Hematopoietic multipotent progenitor cell (in vitro differentiated cells): ENCODE measurements around the gene TREX2. TPM values are rescaled to one million over a fixed set of nuclear protein-coding genes. Genes with fewer than 3 reads are reported as not detected.
"Not testable (repeated sequence)": the region's sequence is repeated elsewhere in the genome, so short reads cannot be mapped to it uniquely, and the experiment has no call there.

Experiments
- DNase-seq, 3 donors: peaks; one replicate each; pipeline ENCODE4 v3.0.0-alpha.2; 2011 to 2015; ENCODE audit warnings: low read depth in 2 of 3, low spot score in 2 of 3
- total RNA-seq: library from RNA; depleted of rRNA; stranded (reverse); fragments of >200 nt; gene quantifications from one replicate; pipeline ENCODE4 v1.2.3, GENCODE V29; 2012

Gene TREX2
- total RNA-seq, 1 donor, result 4.3 TPM

GRCh38 chrX:153410888-153411254 is 35.0 kb downstream of the TREX2 start:
- DNase-seq, result no peak

- no peak for DNase-seq
Measured at GRCh38 chrX:153410373-153410772, 35.5 kb downstream of the TREX2 start.

DNA sequence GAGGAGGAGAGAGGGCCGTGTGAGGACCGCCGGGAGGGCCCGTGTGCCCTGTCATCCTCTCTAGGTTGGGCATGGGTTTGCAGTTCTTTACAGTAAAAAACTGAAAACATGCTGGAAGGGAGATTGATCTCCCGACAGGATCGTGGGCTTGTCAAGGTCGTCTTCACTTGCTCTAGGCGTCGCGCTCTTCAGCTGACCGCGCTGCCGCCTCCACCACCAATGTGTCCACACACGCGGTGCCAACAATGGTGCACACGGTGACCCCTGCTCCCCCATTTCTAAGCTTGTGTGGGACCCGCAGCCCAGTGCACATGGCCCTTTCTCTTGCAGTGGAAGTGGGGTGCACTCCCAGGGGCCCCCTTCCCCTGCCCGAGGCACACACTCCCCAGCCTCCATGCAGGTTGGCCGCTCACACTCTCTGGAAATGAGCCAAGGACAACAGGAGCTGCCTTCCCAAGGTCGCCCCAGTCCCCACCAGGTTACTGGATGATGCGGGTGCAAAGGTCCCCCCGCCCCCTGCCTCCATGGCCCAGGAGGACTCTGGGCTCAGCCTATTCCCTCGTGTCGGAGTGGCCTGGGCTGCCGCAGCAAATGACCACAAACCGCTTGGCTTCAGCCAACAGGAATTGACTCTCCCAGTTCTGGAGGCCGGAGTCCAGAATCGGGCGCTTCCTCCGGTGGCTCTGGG is 36.3 kb downstream of the TREX2 start:
- DNase-seq, result no peak

- DNase-seq, result no peak
Measured at GRCh38 chrX:153408871-153409351, 36.9 kb downstream of the TREX2 start.

- DNase-seq, result no peak
Measured at GRCh38 chrX:153408221-153408721, 37.6 kb downstream of the TREX2 start.

DNA sequence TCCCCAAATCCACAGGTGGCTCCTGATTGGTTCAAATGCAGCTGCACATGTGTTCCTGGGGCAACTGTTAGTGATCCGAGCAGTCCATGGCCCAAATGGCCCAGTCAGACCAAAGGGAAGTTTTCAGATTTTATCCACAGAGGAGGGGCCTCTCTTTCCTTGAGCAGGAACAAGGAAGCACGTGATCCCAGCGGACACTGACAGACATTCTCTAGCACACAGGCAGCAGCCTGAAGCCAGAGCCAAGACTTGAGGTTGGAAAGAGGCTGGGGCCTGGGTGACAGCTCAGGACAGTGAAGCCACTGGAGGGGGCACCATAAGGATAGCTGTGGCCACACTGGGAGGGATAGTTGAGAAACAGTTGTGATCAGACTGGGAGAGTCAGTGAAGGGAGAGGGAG is 38.1 kb downstream of the TREX2 start:
- DNase-seq, result no peak

DNA sequence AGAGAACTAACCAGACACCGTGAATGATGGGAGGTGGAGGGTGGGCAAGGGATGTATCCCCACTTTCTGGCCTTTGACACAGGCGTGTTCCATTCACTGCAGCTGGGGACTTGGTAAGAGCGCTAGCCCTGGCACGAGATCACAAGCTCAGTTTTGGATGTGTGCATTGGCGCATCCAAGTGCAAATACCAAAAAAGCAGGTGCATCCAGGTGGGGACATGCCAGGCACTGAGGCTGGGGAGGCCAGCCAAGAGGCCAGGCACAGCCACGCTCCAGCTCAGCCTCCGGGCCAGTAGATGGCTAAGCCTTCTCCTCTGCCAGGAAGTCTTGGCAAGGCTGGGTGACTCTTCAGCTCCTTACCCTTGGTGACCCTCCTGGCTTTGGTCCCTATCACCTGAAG is 39.0 kb downstream of the TREX2 start:
- DNase-seq, result no peak

GRCh38 chrX:153406011-153406410 is 39.8 kb downstream of the TREX2 start:
- DNase-seq, result no peak

- DNase-seq, result no peak
Measured at GRCh38 chrX:153405426-153405825, 40.4 kb downstream of the TREX2 start.

- DNase-seq, result not testable (repeated sequence)
Measured at GRCh38 chrX:153404333-153404732, 41.5 kb downstream of the TREX2 start.

DNA sequence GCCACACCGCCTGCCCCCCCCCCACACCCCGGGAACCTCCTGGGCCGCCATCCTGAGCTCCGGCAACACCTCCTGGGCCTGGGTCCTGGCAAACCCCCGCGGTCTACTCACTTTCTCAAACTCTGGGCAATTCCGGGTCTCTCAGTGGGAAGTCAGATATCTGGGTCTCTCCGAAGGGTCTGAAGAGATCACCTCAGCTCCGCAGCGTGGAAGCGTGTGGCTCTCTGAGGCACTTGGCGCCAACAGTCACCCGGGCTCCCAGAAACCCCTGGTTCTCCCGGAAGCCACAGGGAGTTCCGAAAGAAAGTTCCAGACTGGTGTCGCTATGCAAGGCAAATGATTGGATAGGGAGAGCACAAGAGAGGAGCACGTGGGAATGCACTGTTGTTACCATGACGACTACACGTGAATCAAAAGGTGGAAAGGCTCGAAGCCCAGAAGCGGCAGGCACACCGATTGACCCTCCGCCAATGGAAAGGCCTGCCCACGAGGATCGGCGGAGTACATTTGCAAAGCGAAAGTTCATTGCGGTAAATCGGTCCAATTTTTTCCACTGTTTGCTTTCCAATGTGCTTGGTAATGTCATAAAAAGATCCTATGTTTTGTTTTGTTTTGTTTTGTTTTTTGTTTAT is 44.6 kb downstream of the TREX2 start, which contains the start of gene PNMA6E:
TSS of gene PNMA6E (minus strand) at position 218 of the 632 bp plus-strand sequence. CDS start 2,501 bp downstream, outside the sequence.
- DNase-seq, result no peak

DNA sequence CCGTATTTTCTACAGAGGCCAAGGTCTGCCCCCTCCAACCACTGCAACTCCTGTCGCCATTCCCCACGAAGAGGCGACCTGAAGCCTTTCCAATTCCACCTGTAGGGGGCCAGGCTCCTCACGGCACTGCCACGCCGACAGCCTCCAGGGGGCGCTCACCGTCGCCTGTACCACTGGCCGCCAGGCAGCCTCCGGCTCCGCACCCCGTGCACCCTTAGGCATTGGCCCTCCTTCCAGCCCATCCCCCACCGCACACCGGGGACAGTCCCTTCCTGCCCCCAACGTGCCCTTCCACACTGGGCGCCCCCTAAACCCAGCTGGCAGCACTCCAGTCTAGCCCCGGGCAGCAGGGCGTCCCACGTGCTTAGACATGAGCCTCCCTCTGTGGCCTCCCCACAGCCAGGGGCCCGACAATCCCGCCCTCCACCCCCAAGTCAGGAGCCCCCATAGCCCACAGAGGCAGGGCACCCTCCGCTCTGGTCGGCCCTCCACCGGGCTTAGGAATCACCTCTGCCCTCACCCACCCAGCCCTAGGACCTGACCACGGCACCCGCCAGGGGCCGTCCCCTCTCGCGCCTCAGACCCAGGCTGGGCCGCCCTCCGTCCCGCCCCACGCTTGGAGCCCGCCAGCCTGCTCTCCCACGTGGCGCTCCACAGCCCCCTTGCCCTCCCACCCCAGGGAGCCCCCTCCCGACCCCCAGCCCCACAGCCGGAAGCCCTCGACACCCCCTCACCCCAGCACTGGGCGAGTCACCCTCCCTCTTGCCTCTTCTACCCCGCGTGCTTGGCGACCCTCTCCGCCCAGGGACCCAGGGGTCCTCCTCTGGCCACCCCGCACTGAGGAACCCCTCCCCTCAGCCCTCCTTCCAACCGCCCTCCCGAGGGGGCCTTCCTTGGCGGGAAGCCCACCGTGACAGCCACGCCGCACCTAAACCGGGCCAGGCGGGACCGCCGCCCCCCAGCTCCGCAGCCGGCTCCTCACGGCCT is 45.4 kb downstream of the TREX2 start:
- peak; percentile 22 to 47 (median 47) for DNase-seq

- no peak for DNase-seq
Measured at GRCh38 chrX:153398275-153398960, 47.4 kb downstream of the TREX2 start.

DNA sequence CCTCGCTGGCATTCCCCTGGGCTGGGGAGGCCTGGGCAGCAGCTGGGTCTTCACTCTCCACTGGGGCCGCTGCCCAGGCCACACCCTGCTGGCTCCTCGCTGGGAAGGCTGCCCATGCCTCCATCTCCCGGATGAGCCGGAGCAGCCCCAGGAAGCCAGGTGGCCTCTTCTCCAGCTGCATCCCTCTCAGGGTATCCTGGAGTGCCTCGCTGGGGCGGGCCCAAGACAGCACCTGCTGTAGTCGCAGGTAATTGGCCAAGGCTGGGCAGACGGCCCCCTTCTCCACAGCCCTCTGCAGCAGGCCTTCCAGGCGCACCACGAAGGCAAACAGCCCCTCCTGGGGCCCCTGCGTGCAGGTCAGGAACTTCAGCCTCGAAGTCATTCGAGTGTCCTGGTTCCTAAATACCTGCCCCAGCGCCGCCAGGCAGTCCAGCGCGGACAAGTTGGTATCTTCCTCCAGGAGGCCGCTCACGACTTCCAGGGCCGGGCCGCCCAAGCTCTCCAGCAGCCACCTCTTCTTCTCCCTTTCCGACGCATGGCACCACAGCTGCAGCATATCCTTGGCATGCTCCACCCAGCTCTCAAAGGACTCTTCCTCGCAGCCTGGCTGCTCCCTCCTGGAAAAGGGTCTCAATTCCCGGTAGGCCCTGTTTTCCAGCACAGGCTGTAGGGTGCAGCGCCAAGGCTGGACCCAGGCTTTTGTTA is 48.4 kb downstream of the TREX2 start:
- DNase-seq, result no peak

DNA sequence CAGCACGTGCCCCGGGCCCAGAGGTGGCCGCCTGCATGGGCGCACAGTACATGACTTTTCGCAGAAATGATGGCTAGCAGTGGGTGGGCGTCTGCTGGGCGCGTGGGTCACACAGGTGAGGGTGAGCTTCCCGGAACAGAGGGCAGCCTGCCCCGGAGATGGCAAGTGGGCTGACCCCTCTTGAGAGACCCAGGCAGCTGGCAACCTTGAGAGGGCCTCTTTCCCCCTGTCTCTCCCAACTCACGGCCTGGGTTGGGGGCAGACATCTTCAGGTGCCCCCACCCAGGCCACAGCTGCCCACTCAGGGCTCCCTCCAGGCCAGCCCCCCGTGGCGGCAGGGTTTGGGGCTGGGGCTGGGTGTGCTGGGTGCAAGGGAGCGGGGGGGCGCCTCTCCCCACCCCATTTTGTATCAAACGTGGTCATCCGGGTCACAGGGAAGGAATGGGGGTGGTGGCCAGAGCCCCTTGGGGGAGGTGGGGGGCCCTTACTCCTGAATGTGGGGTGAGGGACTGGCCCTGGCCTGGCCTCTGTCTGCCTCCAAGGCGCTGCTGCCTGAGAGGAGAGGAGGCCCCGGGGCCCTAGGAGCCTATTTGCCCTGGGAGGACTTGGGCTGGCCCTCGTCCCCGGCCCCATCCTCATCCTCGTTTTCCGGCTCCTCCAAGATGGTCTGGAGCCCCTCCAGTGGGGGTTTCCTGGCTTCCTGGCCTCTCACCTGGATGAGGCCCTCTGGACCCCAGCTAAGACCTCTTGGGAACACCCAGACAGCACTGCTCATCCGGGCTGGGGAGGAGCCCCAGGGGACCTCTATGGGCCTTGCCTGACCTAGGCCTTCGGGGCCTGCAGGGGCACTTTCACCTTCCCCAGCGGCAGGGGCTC is 49.3 kb downstream of the TREX2 start:
- DNase-seq, result no peak

GRCh38 chrX:153395613-153396319 is 50.1 kb downstream of the TREX2 start:
- peak in 1 of 3 donors; percentile 36 for DNase-seq

DNA sequence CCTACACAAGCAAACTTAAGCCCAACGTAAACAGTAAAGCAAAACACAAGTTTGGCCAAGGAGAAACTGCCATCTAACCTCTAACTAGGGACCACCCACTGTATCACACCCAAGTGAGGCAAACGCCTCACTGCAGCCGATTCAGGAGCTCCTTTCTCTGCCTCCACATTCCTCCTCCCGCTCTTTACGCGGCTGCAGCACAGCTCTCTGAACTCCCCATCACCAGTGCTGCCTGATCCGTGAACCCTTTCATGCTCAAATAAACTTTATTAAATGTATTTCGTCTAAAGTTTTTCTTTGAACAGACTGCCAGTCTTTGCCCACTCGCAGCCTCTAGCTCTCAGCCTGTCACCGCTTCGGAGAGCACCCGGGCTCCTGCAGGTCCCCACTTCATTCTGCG is 51.2 kb downstream of the TREX2 start:
- no peak for DNase-seq
